AG10803 (cell line): ENCODE data around the gene APRT.

Experiments used
- DNase-seq: peaks from one replicate; pipeline ENCODE4 v3.0.0; 2010; ENCODE audit warnings: low read depth
- H3K4me3 ChIP-seq: 2 replicates; pipeline ENCODE4 v1.5.1; 2011; ENCODE audit warnings: mild to moderate bottlenecking, low read length, control low read depth
- TF ChIP-seq, protein P1 (sequence below): conservative IDR thresholded peaks from 2 replicates; pipeline ENCODE4 v1.5.1; 2011; ENCODE audit warnings: mild to moderate bottlenecking, low read length, control low read depth, inconsistent platforms

The APRT gene

DNA sequence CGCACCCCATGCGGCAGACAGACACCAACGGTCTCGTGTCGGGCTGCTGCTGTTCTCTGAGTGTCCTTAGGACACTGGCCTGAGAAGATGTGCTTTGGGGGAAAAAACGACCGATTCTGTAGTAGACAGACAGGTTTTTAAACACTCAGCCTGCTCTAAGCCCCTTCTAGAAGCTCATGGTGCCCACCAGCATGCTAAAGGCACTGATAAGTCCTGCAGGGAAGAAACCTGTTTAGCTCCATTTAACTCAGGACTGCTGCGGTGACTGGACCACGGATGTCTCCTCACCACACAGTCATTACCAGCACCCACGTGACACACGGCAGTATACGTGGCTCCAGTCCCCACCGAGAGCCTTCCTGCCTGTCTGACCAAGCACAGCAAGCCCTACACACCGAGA lies 19.1 kb upstream of the APRT start:
- DNase-seq = no peak
- TF ChIP-seq, protein P1, sequence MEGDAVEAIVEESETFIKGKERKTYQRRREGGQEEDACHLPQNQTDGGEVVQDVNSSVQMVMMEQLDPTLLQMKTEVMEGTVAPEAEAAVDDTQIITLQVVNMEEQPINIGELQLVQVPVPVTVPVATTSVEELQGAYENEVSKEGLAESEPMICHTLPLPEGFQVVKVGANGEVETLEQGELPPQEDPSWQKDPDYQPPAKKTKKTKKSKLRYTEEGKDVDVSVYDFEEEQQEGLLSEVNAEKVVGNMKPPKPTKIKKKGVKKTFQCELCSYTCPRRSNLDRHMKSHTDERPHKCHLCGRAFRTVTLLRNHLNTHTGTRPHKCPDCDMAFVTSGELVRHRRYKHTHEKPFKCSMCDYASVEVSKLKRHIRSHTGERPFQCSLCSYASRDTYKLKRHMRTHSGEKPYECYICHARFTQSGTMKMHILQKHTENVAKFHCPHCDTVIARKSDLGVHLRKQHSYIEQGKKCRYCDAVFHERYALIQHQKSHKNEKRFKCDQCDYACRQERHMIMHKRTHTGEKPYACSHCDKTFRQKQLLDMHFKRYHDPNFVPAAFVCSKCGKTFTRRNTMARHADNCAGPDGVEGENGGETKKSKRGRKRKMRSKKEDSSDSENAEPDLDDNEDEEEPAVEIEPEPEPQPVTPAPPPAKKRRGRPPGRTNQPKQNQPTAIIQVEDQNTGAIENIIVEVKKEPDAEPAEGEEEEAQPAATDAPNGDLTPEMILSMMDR = no peak
- no peak overlapping the region for H3K4me3 ChIP-seq

DNA sequence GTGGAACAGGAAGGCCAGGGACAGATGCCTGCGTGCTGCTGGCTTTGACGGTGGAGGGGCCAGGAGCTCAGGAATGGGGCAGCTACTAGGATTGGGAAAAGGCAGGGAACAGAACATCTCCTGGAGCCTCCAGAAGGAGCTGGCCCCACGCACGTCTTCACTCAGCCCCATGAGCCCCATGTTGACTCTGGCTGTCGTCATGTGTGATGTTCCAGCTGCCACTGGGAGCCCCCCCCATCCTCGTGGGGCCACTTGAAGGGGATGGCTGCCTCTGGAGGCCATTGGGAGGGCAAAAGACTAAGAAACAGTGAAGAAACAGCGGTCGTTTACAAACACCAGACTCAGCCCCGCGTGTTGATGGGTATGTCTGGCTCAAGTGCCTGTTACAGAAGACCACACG lies 18.5 kb upstream of the APRT start:
- H3K4me3 ChIP-seq = no peak overlapping the region
- no peak for DNase-seq
- TF ChIP-seq, protein P1 = no peak

DNA sequence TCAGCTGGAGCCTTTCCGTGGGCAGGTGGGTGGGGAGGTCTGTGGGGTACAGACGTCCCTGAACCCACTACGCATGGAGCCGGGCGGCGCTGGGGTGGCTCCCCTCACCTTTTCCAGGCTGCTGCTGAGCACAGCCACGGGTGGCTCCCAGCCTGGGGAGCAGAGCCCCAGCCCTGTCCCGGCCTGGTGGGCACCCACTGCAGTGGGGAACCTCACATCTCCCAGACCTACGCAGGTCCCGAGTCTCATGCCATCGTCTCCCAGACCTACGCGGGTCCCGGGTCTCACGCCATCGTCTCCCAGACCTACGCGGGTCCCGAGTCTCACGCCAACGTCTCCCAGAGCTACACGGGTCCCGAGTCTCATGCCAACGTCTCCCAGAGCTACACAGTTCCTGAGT lies 17.0 kb upstream of the APRT start:
- DNase-seq = no peak
- no peak overlapping the region for H3K4me3 ChIP-seq
- TF ChIP-seq, protein P1 = no peak

DNA sequence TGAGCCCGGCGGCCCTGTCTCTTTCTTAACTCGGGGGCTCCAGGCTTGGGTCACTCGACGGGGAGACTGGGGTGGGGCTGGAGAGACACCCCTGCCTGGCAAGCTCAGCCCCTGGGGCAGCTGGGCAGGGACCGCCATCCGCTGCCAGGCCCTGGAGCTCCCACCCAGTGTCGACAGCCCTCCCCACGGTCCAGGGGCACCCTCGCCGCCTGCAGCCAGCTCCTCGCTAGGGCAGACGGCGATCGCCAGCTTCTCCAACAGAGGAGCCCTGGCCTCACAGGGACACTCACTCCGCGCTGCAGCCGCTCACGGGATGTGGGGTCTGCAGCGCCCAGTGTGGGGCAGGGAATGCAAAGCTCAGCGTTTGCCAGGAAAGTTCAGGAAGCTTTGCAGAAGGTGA lies 16.0 kb upstream of the APRT start:
- no peak overlapping the region for H3K4me3 ChIP-seq
- TF ChIP-seq, protein P1 = no peak
- DNase-seq = no peak

DNA sequence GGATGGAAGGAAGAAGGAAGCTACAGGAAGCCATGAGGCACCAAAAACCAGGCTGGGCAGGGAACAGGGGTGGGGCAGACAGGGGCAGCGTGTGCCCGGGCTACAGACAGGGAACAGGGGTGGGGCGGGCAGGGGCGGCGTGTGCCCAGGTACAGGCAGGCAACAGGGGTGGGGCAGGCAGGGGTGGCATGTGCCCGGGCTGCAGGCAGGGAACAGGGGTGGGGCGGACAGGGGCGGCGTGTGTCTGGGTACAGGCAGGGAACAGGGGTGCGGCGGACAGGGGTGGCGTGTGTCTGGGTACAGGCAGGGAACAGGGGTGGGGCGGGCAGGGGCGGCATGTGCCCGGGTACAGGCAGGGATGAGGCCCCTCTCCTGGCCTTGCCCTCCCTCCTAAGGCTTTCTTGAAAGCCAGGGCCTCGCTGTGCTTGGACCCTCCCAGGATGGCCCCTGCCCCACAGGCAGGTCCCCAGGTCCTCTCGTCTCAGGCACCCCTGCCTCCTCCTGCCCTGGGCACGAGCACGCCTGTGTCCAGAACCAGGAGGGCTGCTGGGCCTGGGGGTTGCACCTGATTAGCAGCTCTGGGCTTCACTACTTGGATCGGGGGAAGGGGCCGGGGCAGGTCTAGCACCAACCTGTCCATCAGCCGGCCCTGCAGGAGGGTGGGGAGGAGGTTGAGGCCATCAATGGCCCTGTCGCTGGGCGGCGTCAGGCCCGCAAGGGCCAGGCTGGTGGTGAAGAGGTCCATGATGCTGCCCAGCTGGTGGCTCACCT lies 14.5 kb upstream of the APRT start:
- no peak for DNase-seq
- H3K4me3 ChIP-seq = no peak overlapping the region
- TF ChIP-seq, protein P1 = no peak

DNA sequence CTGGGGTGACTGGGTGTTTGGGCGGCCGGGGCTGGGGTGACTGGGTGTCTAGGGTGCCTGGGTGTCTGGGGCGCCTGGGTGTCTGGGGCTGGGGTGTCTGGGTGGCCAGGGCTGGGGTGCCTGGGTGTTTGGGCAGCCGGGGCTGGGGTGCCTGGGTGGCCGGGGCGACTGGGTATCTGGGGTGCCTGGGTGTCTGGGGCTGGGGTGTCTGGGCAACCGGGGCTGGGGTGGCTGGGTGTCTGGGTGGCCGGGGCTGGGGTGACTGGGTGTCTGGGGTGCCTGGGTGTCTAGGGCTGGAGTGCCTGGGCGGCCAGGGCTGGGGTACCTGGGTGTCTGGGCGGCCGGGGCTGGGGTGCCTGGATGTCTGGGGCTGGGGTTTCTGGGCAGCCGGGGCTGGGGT lies 13.4 kb upstream of the APRT start:
- DNase-seq = no peak
- TF ChIP-seq, protein P1 = no peak
- no peak overlapping the region for H3K4me3 ChIP-seq
